OCI-LY3 (cell line): ENCODE measurements around the gene CACNA1E.

Source experiments
- H2AFZ ChIP-seq: fragments of 200-600, 300-600 bp; shearing (Covaris generic); 2 replicates; pipeline ENCODE4 v1.6.0; 2014; ENCODE audit warnings: antibody characterized with exemption, low read depth, low read length
- H3K27ac ChIP-seq: fragments of 200-600, 300-600 bp; sonication (generic); 2 replicates; pipeline ENCODE4 v1.5.1; 2014; ENCODE audit warnings: mild to moderate bottlenecking, low read length, moderate library complexity, mixed read lengths
- H3K27me3 ChIP-seq: fragments of 200-600, 300-600 bp; sonication (generic); 2 replicates; pipeline ENCODE4 v1.6.1; 2014; ENCODE audit warnings: low read depth, low read length, mixed read lengths
- H3K36me3 ChIP-seq: fragments of 200-600, 300-600 bp; sonication (generic); replicated peaks from 2 replicates; pipeline ENCODE3; 2014; ENCODE audit warnings: low read depth, low read length, mixed read lengths
- H3K4me1 ChIP-seq: fragments of 300-600, 200-600 bp; sonication (generic); 2 replicates; pipeline ENCODE4 v1.6.1; 2014; ENCODE audit warnings: low read length, mixed read lengths
- H3K4me2 ChIP-seq: fragments of 200-600, 300-600 bp; sonication (generic); 2 replicates; pipeline ENCODE4 v1.6.1; 2014; ENCODE audit warnings: low read length, mixed read lengths
- H3K4me3 ChIP-seq: fragments of 300-600, 200-600 bp; sonication (generic); 2 replicates; pipeline ENCODE4 v1.5.1; 2014; ENCODE audit warnings: antibody characterized with exemption, mild to moderate bottlenecking, low read length, moderate library complexity
- H3K79me2 ChIP-seq: fragments of 300-600, 200-600 bp; shearing (Covaris generic); 2 replicates; pipeline ENCODE4 v1.6.1; 2014; ENCODE audit warnings: mild to moderate bottlenecking, low read length, mixed read lengths
- H3K9ac ChIP-seq: fragments of 300-600, 200-600 bp; shearing (Covaris generic); 2 replicates; pipeline ENCODE4 v1.6.0; 2014; ENCODE audit warnings: mild to moderate bottlenecking, low read length, moderate library complexity
- H3K9me3 ChIP-seq: fragments of 200-600, 300-600 bp; shearing (Covaris generic); 2 replicates; pipeline ENCODE4 v1.6.1; 2014; ENCODE audit warnings: low read length, mixed read lengths; ENCODE audit not compliant: insufficient read depth
- H4K20me1 ChIP-seq: fragments of 200-600, 300-600 bp; sonication (generic); 2 replicates; pipeline ENCODE4 v1.6.1; 2016; ENCODE audit warnings: low read length, mixed read lengths; ENCODE audit not compliant: insufficient read depth
- CTCF ChIP-seq: fragments of 200-600, 300-600 bp; sonication (generic); IDR thresholded peaks from 2 replicates; pipeline ENCODE4 v1.5.1; 2014; ENCODE audit warnings: antibody characterized with exemption, low read length, low read depth
- EZH2phosphoT487 ChIP-seq: fragments of 200-600 bp; shearing (Covaris generic); IDR thresholded peaks from 2 replicates; pipeline ENCODE4 v1.6.1; 2018; ENCODE audit warnings: antibody characterized with exemption, mixed run types, low read depth

CACNA1E gene

DNA sequence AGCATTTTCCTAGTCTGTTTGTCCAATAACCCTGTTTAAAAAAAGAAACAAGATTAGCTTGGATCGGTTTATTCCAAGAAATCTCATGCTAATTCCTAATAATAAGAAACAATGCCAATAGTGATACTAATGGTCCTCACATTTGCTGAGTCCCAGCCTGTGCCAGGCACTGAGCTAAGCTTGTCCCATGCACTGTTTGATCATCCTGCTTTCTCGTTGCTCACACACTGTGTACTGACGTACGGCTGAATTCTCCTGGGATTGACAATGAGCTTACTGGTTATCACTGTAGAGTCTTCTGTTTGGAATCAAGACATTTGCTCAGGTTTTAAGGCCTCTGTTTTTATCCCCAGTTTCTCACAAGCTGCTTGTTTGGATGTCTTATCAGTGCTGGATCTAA, 71.1 kb downstream of the CACNA1E start:
- Histone ChIP-seq H3K9ac (no peak overlapping the region), H3K27me3 (peaks cover 53% of the 10 kb centered on the region), H3K79me2 (no peaks in the 10 kb centered on the region), H4K20me1 (no peaks in the 10 kb centered on the region), H3K4me2 (no peak overlapping the region), H3K4me1 (no peaks in the 10 kb centered on the region), H3K4me3 (no peak overlapping the region), H3K27ac (no peak overlapping the region), H3K9me3 (no peaks in the 10 kb centered on the region), H2AFZ (no peak overlapping the region), H3K36me3 (no peaks in the 10 kb centered on the region)
- TF ChIP-seq EZH2phosphoT487 (no peak), CTCF (no peak)

GRCh38 chr1:181556631-181557030, 73.3 kb downstream of the CACNA1E start:
- no peaks in the 10 kb centered on the region for H3K4me1 ChIP-seq
- no peaks in the 10 kb centered on the region for H3K79me2 ChIP-seq
- peaks cover 53% of the 10 kb centered on the region for H3K27me3 ChIP-seq
- no peak overlapping the region for H3K4me2 ChIP-seq
- H3K27ac ChIP-seq: no peak overlapping the region
- no peak overlapping the region for H3K9ac ChIP-seq
- H3K9me3 ChIP-seq: no peaks in the 10 kb centered on the region
- H2AFZ ChIP-seq: no peak overlapping the region
- no peak overlapping the region for H3K4me3 ChIP-seq
- H4K20me1 ChIP-seq: no peaks in the 10 kb centered on the region
- TF ChIP-seq CTCF: no peak
- no peak for TF ChIP-seq EZH2phosphoT487
- no peaks in the 10 kb centered on the region for H3K36me3 ChIP-seq

GRCh38 chr1:181557313-181557712, 74.0 kb downstream of the CACNA1E start:
- peaks cover 53% of the 10 kb centered on the region for H3K27me3 ChIP-seq
- no peak overlapping the region for H3K9ac ChIP-seq
- H3K27ac ChIP-seq: no peak overlapping the region
- no peaks in the 10 kb centered on the region for H3K9me3 ChIP-seq
- no peaks in the 10 kb centered on the region for H3K79me2 ChIP-seq
- no peak overlapping the region for H2AFZ ChIP-seq
- H3K4me3 ChIP-seq: no peak overlapping the region
- H3K4me1 ChIP-seq: no peaks in the 10 kb centered on the region
- no peak overlapping the region for H3K4me2 ChIP-seq
- TF ChIP-seq EZH2phosphoT487 (no peak), CTCF (no peak)
- no peaks in the 10 kb centered on the region for H4K20me1 ChIP-seq
- H3K36me3 ChIP-seq: no peaks in the 10 kb centered on the region

- H3K79me2 ChIP-seq: no peaks in the 10 kb centered on the region
- no peak overlapping the region for H3K4me2 ChIP-seq
- no peak overlapping the region for H3K9ac ChIP-seq
- no peak overlapping the region for H2AFZ ChIP-seq
- no peaks in the 10 kb centered on the region for H3K4me1 ChIP-seq
- no peak overlapping the region for H3K27ac ChIP-seq
- H3K27me3 ChIP-seq: peaks cover 55% of the 10 kb centered on the region
- H3K9me3 ChIP-seq: no peaks in the 10 kb centered on the region
- no peaks in the 10 kb centered on the region for H3K36me3 ChIP-seq
- TF ChIP-seq EZH2phosphoT487 (no peak), CTCF (no peak)
- H3K4me3 ChIP-seq: no peak overlapping the region
- no peaks in the 10 kb centered on the region for H4K20me1 ChIP-seq
Observed at GRCh38 chr1:181558416-181558815, 75.1 kb downstream of the CACNA1E start.
